ENCODE measurements around the gene FZD2.
"Not testable (repeated sequence)": the region's sequence is repeated elsewhere in the genome, so short reads cannot be mapped to it uniquely, and the experiment has no call there.

The FZD2 gene

DNA sequence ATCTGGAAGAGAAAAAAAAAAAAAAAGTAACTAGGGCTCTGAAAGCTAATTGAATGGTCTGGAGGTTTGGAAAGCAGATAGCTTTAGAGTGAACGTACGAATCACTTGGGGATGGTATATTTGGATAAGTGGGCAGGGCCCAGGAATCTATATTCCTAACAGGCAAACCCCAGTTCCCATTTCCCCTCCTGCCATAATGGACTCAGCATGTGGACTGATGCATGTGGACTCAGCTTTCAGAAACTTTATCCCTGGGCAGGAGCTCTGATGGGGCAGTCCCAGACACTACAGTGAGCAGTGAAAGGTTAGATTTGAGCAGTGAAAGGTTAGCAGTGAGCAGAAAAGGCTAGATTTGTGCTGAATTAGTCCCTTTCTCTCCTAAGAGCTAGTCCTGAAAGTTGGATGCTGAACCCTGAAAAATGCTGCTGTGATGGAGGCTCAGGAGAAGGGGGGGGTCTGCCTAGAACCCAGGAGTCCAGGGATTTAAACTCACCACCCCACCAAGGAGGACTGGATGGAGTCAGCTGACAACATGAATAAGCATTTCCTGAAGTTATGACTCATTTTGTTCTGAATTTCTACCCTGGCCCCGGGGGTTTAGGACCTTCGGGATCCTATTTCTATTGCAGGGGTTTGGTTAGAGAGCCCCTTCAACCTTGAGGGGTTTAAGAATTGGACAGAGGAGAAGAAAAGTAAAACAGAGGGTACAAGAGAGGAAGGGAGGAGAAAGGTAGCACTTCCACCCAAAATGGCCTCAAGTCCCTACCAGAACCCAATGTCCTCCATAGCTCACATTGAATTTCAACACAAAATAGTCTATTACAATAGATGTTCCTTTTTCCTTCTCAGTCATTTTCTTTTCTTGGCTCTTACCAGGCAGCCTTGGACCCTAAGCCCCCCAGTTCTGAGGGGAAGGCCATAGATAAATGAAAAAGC, 10.3 kb upstream of the FZD2 start:
- no peak for DNase-seq

- DNase-seq: no peak
Observed at GRCh38 chr17:44547625-44548267, 9.5 kb upstream of the FZD2 start.

DNA sequence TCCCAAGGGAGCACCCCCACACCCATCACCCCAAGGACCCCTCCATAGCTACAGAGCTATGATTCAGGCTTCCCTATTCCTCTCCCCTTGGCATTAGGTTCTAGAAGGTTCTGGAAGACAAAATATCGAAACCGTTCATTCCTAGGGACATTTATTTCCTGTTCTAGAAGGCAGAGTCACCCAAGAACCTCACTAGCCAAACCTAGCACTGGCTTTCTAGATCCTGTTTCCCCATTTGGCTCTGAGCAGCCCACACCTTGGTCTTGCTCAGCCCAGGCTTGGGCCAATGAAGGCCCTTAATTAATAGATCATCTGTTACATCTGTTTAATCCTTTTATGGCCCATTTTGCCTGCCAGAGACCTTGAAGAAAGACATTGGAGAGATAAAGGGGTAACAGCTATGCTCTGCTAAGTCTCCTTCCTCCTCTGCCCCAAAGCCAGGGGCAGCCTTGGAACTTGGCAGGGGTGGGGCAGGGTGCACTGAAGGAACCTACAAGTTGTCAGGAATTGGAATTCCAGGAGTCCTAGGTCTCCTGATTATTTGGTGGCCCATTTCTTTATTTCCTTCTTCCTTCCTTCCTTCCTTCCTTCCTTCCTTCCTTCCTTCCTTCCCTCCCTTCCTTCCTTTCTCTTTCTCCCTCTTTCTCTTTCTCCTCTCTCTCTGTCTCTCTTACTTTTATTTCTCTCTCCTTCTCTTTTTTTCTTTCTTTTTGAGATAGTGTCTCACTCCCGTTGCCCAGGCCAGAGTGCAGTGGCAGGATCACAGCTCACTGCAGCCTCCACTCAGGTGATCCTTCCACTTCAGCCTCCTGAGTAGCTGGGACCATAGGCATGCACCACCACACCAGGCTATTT, 8.7 kb upstream of the FZD2 start:
- DNase-seq: no peak

DNA sequence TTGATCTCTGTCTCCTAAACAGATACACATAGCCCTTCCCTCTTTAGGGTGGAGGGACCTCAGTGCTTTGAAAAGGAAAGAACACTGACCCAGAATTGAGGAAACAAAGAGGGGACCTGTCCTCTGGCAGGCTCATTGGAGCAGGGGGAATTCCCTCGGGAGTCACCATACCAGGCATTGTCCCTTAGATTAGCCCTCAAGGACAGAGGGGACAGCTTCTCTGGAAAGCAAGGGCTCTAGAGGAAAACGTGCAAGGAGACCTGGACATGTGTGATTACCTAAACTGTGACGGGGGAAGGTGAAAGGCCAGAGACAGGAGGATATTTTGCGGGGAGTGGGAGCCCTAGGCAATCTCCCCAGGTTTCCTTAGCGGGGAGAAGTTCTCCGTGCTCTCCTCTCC, 7.6 kb upstream of the FZD2 start:
- no peak for DNase-seq

GRCh38 chr17:44552361-44552760, 4.9 kb upstream of the FZD2 start:
- DNase-seq: no peak

DNA sequence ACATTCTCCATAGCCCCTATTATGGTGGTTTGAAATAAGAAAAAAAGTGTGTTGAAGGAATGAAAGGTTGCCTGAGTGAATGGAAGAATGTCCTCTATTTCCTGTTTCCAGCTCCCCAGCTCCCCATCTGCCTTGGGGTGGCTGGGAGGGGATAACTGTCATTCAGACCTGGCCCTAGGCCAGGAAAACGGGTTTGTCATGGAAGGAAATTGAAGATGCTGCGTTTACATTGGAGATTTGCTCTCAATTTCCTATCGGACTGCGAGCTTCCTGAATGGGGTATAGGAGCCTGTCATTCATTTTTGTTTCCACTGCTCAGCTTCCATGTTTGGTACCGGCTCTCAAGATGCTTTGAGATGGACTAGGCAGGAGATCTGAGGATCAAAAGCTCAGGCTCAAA, 2.2 kb upstream of the FZD2 start:
- no peak for DNase-seq

DNA sequence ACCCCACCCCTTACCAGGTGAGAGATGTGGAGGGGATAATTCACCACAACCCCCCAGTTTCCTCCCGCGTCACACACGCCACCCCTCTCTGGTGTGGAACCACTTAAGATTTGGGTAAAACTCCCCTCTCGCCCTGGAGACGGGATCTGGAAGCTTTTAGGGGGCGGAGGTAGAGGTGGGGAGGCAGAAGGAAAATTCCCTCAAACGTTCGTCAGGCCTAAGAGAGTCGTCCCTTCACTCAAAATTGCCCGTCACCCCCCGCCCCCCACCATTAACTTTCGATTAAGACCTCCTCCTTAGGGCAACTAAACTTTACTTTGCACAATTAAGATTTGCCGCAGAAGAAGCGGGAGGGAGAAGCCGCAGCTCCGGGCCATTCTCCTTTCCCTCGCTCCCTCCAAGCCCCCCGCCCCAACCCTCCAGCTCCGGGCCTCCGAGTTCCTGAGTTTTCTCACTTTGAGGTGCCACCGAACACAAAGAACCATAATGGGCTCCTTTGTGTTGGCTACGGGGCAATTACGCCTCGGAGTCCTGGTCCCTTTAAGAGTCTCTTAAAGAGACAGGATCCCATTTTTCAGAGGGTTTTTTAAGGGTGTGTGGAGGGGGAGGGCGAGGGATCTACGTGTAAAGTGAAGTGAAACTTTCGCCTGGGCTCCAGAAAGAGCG, 985 bp upstream of the FZD2 start:
- peak; percentile 30 for DNase-seq

DNA sequence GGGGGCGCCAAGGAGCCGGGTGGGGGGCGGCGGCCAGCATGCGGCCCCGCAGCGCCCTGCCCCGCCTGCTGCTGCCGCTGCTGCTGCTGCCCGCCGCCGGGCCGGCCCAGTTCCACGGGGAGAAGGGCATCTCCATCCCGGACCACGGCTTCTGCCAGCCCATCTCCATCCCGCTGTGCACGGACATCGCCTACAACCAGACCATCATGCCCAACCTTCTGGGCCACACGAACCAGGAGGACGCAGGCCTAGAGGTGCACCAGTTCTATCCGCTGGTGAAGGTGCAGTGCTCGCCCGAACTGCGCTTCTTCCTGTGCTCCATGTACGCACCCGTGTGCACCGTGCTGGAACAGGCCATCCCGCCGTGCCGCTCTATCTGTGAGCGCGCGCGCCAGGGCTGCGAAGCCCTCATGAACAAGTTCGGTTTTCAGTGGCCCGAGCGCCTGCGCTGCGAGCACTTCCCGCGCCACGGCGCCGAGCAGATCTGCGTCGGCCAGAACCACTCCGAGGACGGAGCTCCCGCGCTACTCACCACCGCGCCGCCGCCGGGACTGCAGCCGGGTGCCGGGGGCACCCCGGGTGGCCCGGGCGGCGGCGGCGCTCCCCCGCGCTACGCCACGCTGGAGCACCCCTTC, 484 bp downstream of the FZD2 start:
- DNase-seq: no peak

DNA sequence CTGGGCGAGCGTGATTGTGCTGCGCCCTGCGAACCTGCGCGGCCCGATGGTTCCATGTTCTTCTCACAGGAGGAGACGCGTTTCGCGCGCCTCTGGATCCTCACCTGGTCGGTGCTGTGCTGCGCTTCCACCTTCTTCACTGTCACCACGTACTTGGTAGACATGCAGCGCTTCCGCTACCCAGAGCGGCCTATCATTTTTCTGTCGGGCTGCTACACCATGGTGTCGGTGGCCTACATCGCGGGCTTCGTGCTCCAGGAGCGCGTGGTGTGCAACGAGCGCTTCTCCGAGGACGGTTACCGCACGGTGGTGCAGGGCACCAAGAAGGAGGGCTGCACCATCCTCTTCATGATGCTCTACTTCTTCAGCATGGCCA, 1.0 kb downstream of the FZD2 start:
- DNase-seq: no peak

DNA sequence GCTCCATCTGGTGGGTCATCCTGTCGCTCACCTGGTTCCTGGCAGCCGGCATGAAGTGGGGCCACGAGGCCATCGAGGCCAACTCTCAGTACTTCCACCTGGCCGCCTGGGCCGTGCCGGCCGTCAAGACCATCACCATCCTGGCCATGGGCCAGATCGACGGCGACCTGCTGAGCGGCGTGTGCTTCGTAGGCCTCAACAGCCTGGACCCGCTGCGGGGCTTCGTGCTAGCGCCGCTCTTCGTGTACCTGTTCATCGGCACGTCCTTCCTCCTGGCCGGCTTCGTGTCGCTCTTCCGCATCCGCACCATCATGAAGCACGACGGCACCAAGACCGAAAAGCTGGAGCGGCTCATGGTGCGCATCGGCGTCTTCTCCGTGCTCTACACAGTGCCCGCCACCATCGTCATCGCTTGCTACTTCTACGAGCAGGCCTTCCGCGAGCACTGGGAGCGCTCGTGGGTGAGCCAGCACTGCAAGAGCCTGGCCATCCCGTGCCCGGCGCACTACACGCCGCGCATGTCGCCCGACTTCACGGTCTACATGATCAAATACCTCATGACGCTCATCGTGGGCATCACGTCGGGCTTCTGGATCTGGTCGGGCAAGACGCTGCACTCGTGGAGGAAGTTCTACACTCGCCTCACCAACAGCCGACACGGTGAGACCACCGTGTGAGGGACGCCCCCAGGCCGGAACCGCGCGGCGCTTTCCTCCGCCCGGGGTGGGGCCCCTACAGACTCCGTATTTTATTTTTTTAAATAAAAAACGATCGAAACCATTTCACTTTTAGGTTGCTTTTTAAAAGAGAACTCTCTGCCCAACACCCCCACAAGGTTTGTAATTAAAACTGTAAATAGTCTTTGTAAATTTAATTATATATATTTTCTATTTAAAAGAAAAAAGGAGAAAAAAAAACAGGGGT, 1.7 kb downstream of the FZD2 start:
- no peak for DNase-seq

- DNase-seq: no peak
Observed at GRCh38 chr17:44559634-44560554, 2.6 kb downstream of the FZD2 start.

DNA sequence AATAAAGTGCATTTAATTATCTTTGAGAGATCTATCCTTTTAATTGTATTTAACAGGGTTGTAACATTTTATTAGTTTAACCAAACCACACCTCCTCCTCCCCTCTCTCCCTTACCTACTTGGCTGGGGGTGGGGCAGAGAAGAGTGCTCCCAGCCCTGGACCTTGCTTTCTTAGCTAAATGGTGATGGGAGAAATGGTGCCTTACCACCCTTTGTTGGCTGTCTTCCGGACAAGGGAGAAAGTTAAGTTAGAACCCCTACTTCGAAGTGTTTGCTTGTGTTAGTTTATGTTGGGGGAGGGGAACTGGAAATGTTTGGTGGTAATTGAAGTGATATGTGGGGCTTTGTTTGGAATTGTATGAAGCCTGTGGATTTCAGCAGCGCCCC, 3.9 kb downstream of the FZD2 start:
- no peak for DNase-seq

DNA sequence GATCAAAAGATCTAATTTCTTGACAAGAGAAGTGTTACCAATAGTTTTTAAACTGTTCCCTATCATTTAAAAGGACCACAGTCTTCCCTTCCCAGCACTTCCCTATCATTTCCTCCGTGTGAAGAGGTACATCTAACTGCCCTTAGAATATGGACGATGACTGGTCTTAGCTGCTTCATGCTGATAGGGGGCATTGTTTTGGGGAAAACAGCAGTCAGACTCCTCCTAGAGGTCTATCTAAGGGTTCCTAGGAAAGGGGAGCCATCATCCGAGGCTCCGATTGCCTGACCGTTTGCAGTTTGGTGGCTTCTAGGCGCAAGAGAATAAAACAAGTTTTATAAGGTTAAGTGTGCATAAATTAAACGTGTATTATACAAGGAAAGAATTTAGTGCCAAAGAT, 7.1 kb downstream of the FZD2 start:
- DNase-seq: no peak

GRCh38 chr17:44565866-44566443, 8.7 kb downstream of the FZD2 start:
- no peak for DNase-seq

- not testable (repeated sequence) for DNase-seq
Observed at GRCh38 chr17:44568311-44568944, 11.1 kb downstream of the FZD2 start.

DNA sequence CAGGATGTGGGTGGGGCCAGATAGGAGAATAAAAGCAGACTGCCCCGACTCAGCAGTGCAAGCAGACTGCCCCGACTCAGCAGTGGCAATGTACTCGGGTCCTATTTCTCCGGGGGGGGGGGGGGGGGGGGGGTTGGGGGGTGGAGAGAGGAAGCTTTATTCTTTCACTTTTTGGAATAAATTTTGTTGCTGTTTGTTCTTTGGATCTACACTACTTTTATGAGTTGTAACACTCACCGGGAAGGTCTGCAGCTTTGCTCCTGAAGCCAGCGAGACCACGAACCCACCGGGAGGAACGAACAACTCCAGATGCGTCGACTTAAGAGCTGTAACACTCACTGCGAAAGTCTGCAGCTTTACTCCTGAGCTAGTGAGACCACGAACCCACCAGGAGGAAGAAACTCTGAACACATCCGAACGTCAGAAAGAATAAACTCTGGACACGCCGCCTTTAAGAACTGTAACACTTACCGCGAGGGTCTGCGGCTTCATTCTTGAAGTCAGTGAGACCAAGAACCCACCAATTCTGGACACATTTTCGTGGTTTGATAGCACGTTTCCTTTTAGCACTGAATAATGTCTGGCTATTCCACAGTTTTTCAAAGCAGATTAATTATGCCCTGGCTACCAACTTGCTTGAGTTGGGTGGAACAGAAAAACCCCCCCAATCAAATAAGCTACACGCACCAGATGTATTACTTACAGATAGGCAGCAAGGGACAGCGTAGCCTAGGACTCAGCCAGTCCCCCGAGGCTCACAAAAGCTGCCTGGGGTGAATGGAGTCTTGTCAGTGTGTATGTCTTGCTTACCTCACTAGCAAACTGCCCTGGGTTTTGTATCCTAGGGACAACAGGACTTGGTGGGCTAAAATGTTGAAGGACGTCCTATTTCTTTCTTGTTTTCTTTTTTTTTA, 11.9 kb downstream of the FZD2 start:
- no peak for DNase-seq

GRCh38 chr17:44572801-44573200, 15.5 kb downstream of the FZD2 start:
- no peak for DNase-seq

GRCh38 chr17:44575403-44575802, 18.1 kb downstream of the FZD2 start:
- no peak for DNase-seq

Data from NCI-H2029 (cell line).